WTC11 (cell line): ENCODE data around the gene TMEM187. TPM values are rescaled to one million over a fixed set of nuclear protein-coding genes. Genes with fewer than 3 reads are reported as not detected.

Source experiments
- ATAC-seq: fragments of 200-7000 bp; cut with Tn5 transposase; 2 replicates; pipeline ENCODE4 v1.10.0; 2021; ENCODE audit warnings: mild to moderate bottlenecking, moderate library complexity
- CTCF ChIA-PET: fragments of 300-600 bp; sonication (Branson Sonifier 250); formaldehyde crosslinking; loops from one replicate; lab custom pipeline; 2021; ENCODE audit warnings: antibody characterized with exemption; lab: Charles Lee
- POLR2A ChIA-PET: fragments of 350-600 bp; sonication (Branson Sonifier 250); formaldehyde crosslinking; loops from one replicate; lab custom pipeline; 2021; ENCODE audit warnings: antibody characterized with exemption; lab: Charles Lee
- DNase-seq: peaks from one replicate; pipeline ENCODE4 v3.0.0; 2021; ENCODE audit warnings: low spot score
- H3K27ac Mint-ChIP-seq: 2 replicates; pipeline ENCODE4 v1.8.0; 2021; ENCODE audit warnings: mixed read lengths
- H3K27me3 Mint-ChIP-seq: 2 replicates; pipeline ENCODE4 v1.8.0; 2021; ENCODE audit warnings: low read depth, mild to moderate bottlenecking, moderate library complexity, mixed read lengths
- H3K36me3 Mint-ChIP-seq: 2 replicates; pipeline ENCODE4 v1.8.0; 2021; ENCODE audit warnings: mixed read lengths
- H3K4me1 Mint-ChIP-seq: 2 replicates; pipeline ENCODE4 v1.8.0; 2022; ENCODE audit warnings: mixed read lengths
- H3K4me3 Mint-ChIP-seq: 2 replicates; pipeline ENCODE4 v1.8.0; 2021; ENCODE audit warnings: mild to moderate bottlenecking, moderate library complexity, mixed read lengths
- H3K9me3 Mint-ChIP-seq: 2 replicates; pipeline ENCODE4 v1.8.0; 2021; ENCODE audit warnings: mixed read lengths
- ATF1 ChIP-seq: sonication (generic); formaldehyde crosslinking; IDR thresholded peaks from 2 replicates; pipeline ENCODE4 v1.8.1; 2023; ENCODE audit warnings: mild to moderate bottlenecking, moderate library complexity, missing genetic modification reagents
- FOXK1 ChIP-seq: sonication (generic); formaldehyde crosslinking; IDR thresholded peaks from 2 replicates; pipeline ENCODE4 v1.8.0; 2022; ENCODE audit warnings: mild to moderate bottlenecking, moderate library complexity, missing genetic modification reagents
- JUN ChIP-seq: sonication (generic); formaldehyde crosslinking; IDR thresholded peaks from 2 replicates; pipeline ENCODE4 v1.8.0; 2023; ENCODE audit warnings: mild to moderate bottlenecking, missing genetic modification reagents
- total RNA-seq: library from RNA; stranded (reverse); gene quantifications from 3 replicates; pipeline ENCODE4 v1.2.3, GENCODE V29; 2021
- TF ChIP-seq, protein P1 (sequence below): sonication (generic); formaldehyde crosslinking; IDR thresholded peaks from 2 replicates; pipeline ENCODE4 v1.8.1; 2023; ENCODE audit warnings: mild to moderate bottlenecking, moderate library complexity, missing genetic modification reagents
- TF ChIP-seq, protein P2 (sequence below): sonication (generic); formaldehyde crosslinking; IDR thresholded peaks from 2 replicates; pipeline ENCODE4 v1.8.1; 2023; ENCODE audit warnings: mild to moderate bottlenecking, missing genetic modification reagents
- TF ChIP-seq, protein P3 (sequence below): sonication (generic); formaldehyde crosslinking; conservative IDR thresholded peaks from 2 replicates; pipeline ENCODE4 v1.8.1; 2023; ENCODE audit warnings: mild to moderate bottlenecking, low read depth, missing genetic modification reagents, moderate library complexity
- TF ChIP-seq, protein P4 (sequence below): sonication (generic); formaldehyde crosslinking; IDR thresholded peaks from 2 replicates; pipeline ENCODE4 v1.8.1; 2023; ENCODE audit warnings: mild to moderate bottlenecking, missing genetic modification reagents
- TF ChIP-seq, protein P5 (sequence below): sonication (generic); formaldehyde crosslinking; IDR thresholded peaks from 2 replicates; pipeline ENCODE4 v1.8.1; 2022; ENCODE audit warnings: mild to moderate bottlenecking, moderate library complexity, missing genetic modification reagents
- TF ChIP-seq, protein P6 (sequence below): fragments of 200-600 bp; IDR thresholded peaks from 2 replicates; pipeline ENCODE4 v1.8.0; 2022; ENCODE audit warnings: antibody characterized with exemption

The TMEM187 gene
- total RNA-seq, 1 experiment from 2014 or later = 8.4 TPM

DNA sequence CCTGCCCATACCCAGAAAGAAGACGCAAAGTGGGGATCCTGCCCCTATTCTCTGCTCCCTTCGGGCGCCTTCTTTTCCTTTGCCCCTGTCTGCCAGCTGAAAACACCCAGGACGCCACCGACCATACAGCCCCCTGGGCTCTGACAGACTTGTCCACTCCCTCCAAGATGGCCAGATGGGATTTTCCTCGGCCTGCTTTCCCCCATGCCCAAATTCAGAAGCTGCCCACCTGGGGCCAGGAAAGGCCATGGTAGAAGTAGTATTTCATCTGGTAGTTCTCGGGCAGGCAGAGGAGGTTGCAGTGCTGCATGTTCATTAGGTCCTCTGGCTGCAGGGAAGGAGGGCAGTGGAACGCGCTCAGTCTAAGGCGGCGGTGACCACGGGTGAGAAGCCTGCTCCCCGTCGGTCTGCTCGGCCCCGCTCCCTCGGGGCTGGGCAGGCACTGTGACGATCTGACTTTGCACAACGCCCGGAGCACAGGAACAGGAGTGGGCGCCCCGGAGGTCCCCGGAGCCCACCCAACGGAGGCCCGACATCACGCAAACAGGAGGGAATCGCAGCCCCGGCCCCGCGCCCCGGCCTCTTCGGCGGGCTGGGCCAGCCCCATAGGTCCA, 38.3 kb upstream of the TMEM187 start:
- H3K4me3 Mint-ChIP-seq = peak overlapping the region; percentile 81
- POLR2A ChIA-PET = interaction anchor here (1.2 kb wide), 1 partner anchor 15 kb away, joined by 3 read pairs; no protein-coding TSS in a partner anchor
- CTCF ChIA-PET = interaction anchor here (0.9 to 1.4 kb wide), 3 partner anchors 12 to 63 kb away, joined by 3 to 8 read pairs (median 3); no protein-coding TSS in a partner anchor

More for the DNA sequence above, 38.3 kb upstream of the TMEM187 start:
- DNase-seq (no peak), ATAC-seq (no peak)
- H3K27me3 Mint-ChIP-seq = no peaks in the 10 kb centered on the region
- H3K9me3 Mint-ChIP-seq = no peaks in the 10 kb centered on the region
- H3K36me3 Mint-ChIP-seq = peaks cover 6% of the 10 kb centered on the region
- H3K27ac Mint-ChIP-seq = no peak overlapping the region
- H3K4me1 Mint-ChIP-seq = 0 out of 2 replicates have a peak, but pooled peaks cover 9% of the 10 kb centered on the region
- TF ChIP-seq ATF1 (CRISPR knock-in tag) (no peak), JUN (no peak), FOXK1 (CRISPR knock-in tag) (no peak)
- TF ChIP-seq, protein P1, sequence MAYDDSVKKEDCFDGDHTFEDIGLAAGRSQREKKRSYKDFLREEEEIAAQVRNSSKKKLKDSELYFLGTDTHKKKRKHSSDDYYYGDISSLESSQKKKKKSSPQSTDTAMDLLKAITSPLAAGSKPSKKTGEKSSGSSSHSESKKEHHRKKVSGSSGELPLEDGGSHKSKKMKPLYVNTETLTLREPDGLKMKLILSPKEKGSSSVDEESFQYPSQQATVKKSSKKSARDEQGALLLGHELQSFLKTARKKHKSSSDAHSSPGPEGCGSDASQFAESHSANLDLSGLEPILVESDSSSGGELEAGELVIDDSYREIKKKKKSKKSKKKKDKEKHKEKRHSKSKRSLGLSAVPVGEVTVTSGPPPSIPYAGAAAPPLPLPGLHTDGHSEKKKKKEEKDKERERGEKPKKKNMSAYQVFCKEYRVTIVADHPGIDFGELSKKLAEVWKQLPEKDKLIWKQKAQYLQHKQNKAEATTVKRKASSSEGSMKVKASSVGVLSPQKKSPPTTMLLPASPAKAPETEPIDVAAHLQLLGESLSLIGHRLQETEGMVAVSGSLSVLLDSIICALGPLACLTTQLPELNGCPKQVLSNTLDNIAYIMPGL = no peak
- TF ChIP-seq, protein P2, sequence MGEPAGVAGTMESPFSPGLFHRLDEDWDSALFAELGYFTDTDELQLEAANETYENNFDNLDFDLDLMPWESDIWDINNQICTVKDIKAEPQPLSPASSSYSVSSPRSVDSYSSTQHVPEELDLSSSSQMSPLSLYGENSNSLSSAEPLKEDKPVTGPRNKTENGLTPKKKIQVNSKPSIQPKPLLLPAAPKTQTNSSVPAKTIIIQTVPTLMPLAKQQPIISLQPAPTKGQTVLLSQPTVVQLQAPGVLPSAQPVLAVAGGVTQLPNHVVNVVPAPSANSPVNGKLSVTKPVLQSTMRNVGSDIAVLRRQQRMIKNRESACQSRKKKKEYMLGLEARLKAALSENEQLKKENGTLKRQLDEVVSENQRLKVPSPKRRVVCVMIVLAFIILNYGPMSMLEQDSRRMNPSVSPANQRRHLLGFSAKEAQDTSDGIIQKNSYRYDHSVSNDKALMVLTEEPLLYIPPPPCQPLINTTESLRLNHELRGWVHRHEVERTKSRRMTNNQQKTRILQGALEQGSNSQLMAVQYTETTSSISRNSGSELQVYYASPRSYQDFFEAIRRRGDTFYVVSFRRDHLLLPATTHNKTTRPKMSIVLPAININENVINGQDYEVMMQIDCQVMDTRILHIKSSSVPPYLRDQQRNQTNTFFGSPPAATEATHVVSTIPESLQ (CRISPR knock-in tag) = no peak
- TF ChIP-seq, protein P3, sequence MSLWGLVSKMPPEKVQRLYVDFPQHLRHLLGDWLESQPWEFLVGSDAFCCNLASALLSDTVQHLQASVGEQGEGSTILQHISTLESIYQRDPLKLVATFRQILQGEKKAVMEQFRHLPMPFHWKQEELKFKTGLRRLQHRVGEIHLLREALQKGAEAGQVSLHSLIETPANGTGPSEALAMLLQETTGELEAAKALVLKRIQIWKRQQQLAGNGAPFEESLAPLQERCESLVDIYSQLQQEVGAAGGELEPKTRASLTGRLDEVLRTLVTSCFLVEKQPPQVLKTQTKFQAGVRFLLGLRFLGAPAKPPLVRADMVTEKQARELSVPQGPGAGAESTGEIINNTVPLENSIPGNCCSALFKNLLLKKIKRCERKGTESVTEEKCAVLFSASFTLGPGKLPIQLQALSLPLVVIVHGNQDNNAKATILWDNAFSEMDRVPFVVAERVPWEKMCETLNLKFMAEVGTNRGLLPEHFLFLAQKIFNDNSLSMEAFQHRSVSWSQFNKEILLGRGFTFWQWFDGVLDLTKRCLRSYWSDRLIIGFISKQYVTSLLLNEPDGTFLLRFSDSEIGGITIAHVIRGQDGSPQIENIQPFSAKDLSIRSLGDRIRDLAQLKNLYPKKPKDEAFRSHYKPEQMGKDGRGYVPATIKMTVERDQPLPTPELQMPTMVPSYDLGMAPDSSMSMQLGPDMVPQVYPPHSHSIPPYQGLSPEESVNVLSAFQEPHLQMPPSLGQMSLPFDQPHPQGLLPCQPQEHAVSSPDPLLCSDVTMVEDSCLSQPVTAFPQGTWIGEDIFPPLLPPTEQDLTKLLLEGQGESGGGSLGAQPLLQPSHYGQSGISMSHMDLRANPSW (CRISPR knock-in tag) = no peak
- TF ChIP-seq, protein P4, sequence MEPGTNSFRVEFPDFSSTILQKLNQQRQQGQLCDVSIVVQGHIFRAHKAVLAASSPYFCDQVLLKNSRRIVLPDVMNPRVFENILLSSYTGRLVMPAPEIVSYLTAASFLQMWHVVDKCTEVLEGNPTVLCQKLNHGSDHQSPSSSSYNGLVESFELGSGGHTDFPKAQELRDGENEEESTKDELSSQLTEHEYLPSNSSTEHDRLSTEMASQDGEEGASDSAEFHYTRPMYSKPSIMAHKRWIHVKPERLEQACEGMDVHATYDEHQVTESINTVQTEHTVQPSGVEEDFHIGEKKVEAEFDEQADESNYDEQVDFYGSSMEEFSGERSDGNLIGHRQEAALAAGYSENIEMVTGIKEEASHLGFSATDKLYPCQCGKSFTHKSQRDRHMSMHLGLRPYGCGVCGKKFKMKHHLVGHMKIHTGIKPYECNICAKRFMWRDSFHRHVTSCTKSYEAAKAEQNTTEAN (CRISPR knock-in tag) = no peak
- TF ChIP-seq, protein P5, sequence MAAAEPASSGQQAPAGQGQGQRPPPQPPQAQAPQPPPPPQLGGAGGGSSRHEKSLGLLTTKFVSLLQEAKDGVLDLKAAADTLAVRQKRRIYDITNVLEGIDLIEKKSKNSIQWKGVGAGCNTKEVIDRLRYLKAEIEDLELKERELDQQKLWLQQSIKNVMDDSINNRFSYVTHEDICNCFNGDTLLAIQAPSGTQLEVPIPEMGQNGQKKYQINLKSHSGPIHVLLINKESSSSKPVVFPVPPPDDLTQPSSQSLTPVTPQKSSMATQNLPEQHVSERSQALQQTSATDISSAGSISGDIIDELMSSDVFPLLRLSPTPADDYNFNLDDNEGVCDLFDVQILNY (CRISPR knock-in tag) = no peak
- TF ChIP-seq, protein P6, sequence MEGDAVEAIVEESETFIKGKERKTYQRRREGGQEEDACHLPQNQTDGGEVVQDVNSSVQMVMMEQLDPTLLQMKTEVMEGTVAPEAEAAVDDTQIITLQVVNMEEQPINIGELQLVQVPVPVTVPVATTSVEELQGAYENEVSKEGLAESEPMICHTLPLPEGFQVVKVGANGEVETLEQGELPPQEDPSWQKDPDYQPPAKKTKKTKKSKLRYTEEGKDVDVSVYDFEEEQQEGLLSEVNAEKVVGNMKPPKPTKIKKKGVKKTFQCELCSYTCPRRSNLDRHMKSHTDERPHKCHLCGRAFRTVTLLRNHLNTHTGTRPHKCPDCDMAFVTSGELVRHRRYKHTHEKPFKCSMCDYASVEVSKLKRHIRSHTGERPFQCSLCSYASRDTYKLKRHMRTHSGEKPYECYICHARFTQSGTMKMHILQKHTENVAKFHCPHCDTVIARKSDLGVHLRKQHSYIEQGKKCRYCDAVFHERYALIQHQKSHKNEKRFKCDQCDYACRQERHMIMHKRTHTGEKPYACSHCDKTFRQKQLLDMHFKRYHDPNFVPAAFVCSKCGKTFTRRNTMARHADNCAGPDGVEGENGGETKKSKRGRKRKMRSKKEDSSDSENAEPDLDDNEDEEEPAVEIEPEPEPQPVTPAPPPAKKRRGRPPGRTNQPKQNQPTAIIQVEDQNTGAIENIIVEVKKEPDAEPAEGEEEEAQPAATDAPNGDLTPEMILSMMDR = no peak
